ENCODE results near the gene PCED1B.

Gene PCED1B

GRCh38 chr12:47067771-47068431, 11.5 kb upstream of the PCED1B start:
- no peak overlapping the region for H3K4me3 ChIP-seq (ENCODE audit: low read length)
- TF ChIP-seq CTCF (conservative IDR thresholded peaks at IDR 0.05; ENCODE audit: low read length) = no peak
- DNase-seq (ENCODE audit: low read depth) = no peak

GRCh38 chr12:47068539-47068938, 10.9 kb upstream of the PCED1B start:
- no peak overlapping the region for H3K4me3 ChIP-seq (ENCODE audit: low read length)
- DNase-seq (ENCODE audit: low read depth) = no peak
- TF ChIP-seq CTCF (conservative IDR thresholded peaks at IDR 0.05; ENCODE audit: low read length) = no peak

- TF ChIP-seq CTCF (conservative IDR thresholded peaks at IDR 0.05; ENCODE audit: low read length) = no peak
- H3K4me3 ChIP-seq (ENCODE audit: low read length) = no peak overlapping the region
- no peak for DNase-seq (ENCODE audit: low read depth)
Observed at GRCh38 chr12:47070310-47070709, 9.1 kb upstream of the PCED1B start.

- H3K4me3 ChIP-seq (ENCODE audit: low read length) = no peak overlapping the region
- DNase-seq (ENCODE audit: low read depth) = no peak
- peak; percentile 38 for TF ChIP-seq CTCF (conservative IDR thresholded peaks at IDR 0.05; ENCODE audit: low read length)
Observed at GRCh38 chr12:47071241-47071852, 8.1 kb upstream of the PCED1B start.

- H3K4me3 ChIP-seq (ENCODE audit: low read length) = no peak overlapping the region
- TF ChIP-seq CTCF (conservative IDR thresholded peaks at IDR 0.05; ENCODE audit: low read length) = no peak
- DNase-seq (ENCODE audit: low read depth) = no peak
Observed at GRCh38 chr12:47073951-47074350, 5.5 kb upstream of the PCED1B start.

- no peak for DNase-seq (ENCODE audit: low read depth)
- H3K4me3 ChIP-seq (ENCODE audit: low read length) = no peak overlapping the region
- TF ChIP-seq CTCF (conservative IDR thresholded peaks at IDR 0.05; ENCODE audit: low read length) = no peak
Observed at GRCh38 chr12:47074757-47075156, 4.7 kb upstream of the PCED1B start.
